Astrocyte (in vitro differentiated cells and primary cell): ENCODE data around the gene CD52. TPM values are rescaled to one million over a fixed set of nuclear protein-coding genes. Genes with fewer than 3 reads are reported as not detected.

Experiments used
- DNase-seq: peaks from one replicate; pipeline ENCODE4 v3.0.0-alpha.2; 2010; ENCODE audit warnings: low read depth
- FAIRE-seq: peaks from 2 replicates; lab custom pipeline; 2011; peaks lifted over from hg19 to GRCh38; lab: Jason Lieb, UNC
- H2AFZ ChIP-seq: 2 replicates; pipeline ENCODE4 v1.6.0; 2012; ENCODE audit warnings: low read depth, low read length, inconsistent platforms
- H3K27ac ChIP-seq: 2 replicates; pipeline ENCODE4 v1.5.1; 2011; ENCODE audit warnings: low read depth, low read length, inconsistent platforms
- H3K27me3 ChIP-seq: 2 replicates; pipeline ENCODE4 v1.6.0; 2011; ENCODE audit warnings: low read length, inconsistent platforms; ENCODE audit not compliant: insufficient read depth
- H3K36me3 ChIP-seq: 2 replicates; pipeline ENCODE4 v1.5.1; 2011; ENCODE audit warnings: low read length, inconsistent platforms; ENCODE audit not compliant: insufficient read depth
- H3K4me1 ChIP-seq: 2 replicates; pipeline ENCODE4 v1.5.1; 2011; ENCODE audit warnings: low read length, inconsistent platforms; ENCODE audit not compliant: insufficient read depth
- H3K4me2 ChIP-seq: 2 replicates; pipeline ENCODE4 v1.6.0; 2012; ENCODE audit warnings: low read length, inconsistent platforms
- H3K4me3 ChIP-seq: 2 replicates; pipeline ENCODE4 v1.5.1; 2011; ENCODE audit warnings: low read depth, mild to moderate bottlenecking, low read length, inconsistent platforms; ENCODE audit not compliant: insufficient read depth
- H3K79me2 ChIP-seq: 2 replicates; pipeline ENCODE4 v1.6.0; 2012; ENCODE audit warnings: mild to moderate bottlenecking, low read length, inconsistent platforms; ENCODE audit not compliant: insufficient read depth
- H3K9ac ChIP-seq: 2 replicates; pipeline ENCODE4 v1.6.0; 2012; ENCODE audit warnings: mild to moderate bottlenecking, low read length, inconsistent platforms
- H3K9me3 ChIP-seq: 2 replicates; pipeline ENCODE4 v1.5.1; 2012; ENCODE audit warnings: low read depth, mild to moderate bottlenecking, low read length, inconsistent platforms; ENCODE audit not compliant: insufficient read depth
- H4K20me1 ChIP-seq: 2 replicates; pipeline ENCODE4 v1.6.0; 2012; ENCODE audit warnings: low read length, inconsistent platforms; ENCODE audit not compliant: insufficient read depth
- H3K27ac Mint-ChIP-seq: one replicate; pipeline ENCODE4 v1.8.0; 2021; ENCODE audit warnings: mild to moderate bottlenecking, mixed read lengths; ENCODE audit not compliant: unreplicated experiment
- H3K27me3 Mint-ChIP-seq: one replicate; pipeline ENCODE4 v1.8.0; 2021; ENCODE audit warnings: low read depth, mixed read lengths; ENCODE audit not compliant: unreplicated experiment
- H3K36me3 Mint-ChIP-seq: one replicate; pipeline ENCODE4 v1.8.0; 2021; ENCODE audit warnings: low read depth, mixed read lengths; ENCODE audit not compliant: unreplicated experiment
- H3K4me1 Mint-ChIP-seq: one replicate; pipeline ENCODE4 v1.8.0; 2021; ENCODE audit warnings: low read depth, mixed read lengths; ENCODE audit not compliant: unreplicated experiment
- H3K4me3 Mint-ChIP-seq: one replicate; pipeline ENCODE4 v1.8.0; 2021; ENCODE audit warnings: mild to moderate bottlenecking, moderate library complexity, mixed read lengths; ENCODE audit not compliant: unreplicated experiment
- H3K9me3 Mint-ChIP-seq: one replicate; pipeline ENCODE4 v1.8.0; 2021; ENCODE audit warnings: mild to moderate bottlenecking, mixed read lengths; ENCODE audit not compliant: unreplicated experiment
- EZH2 ChIP-seq: IDR thresholded peaks from 2 replicates; pipeline ENCODE4 v1.6.1; 2012; ENCODE audit warnings: mild to moderate bottlenecking, low read length, inconsistent platforms; ENCODE audit not compliant: insufficient read depth
- total RNA-seq: library from RNA; stranded (reverse); gene quantifications from 2 replicates; pipeline ENCODE4 v1.2.1, GENCODE V29; 2021
- TF ChIP-seq, protein P1 (sequence below): IDR thresholded peaks from 2 replicates; pipeline ENCODE4 v1.5.1; 2011; ENCODE audit warnings: low read depth, mild to moderate bottlenecking, inconsistent platforms, low read length, moderate library complexity; ENCODE audit not compliant: insufficient read depth

CD52 gene
- total RNA-seq, 1 donor from 2014 or later = not detected

GRCh38 chr1:26352338-26352679 lies 34.6 kb downstream of the CD52 start:
- FAIRE-seq (no peak), DNase-seq (no peak)
- Histone ChIP-seq H2AFZ (no peak overlapping the region), H3K9me3 (no peaks in the 10 kb centered on the region), H3K4me1 (peaks cover 30% of the 10 kb centered on the region), H3K27ac (peak overlapping the region; percentile 81), H3K36me3 (no peaks in the 10 kb centered on the region), H3K4me3 (no peak overlapping the region), H3K4me2 (peak overlapping the region; percentile 65), H3K27me3 (no peaks in the 10 kb centered on the region), H3K9ac (peak overlapping the region; percentile 77), H3K79me2 (no peaks in the 10 kb centered on the region), H4K20me1 (no peaks in the 10 kb centered on the region)
- no peak overlapping the region for H3K4me3 Mint-ChIP-seq
- H3K4me1 Mint-ChIP-seq = peaks cover 22% of the 10 kb centered on the region
- H3K36me3 Mint-ChIP-seq = no peaks in the 10 kb centered on the region
- no peaks in the 10 kb centered on the region for H3K9me3 Mint-ChIP-seq
- H3K27ac Mint-ChIP-seq = no peak overlapping the region
- H3K27me3 Mint-ChIP-seq = peaks cover 7% of the 10 kb centered on the region
- TF ChIP-seq, protein P1, sequence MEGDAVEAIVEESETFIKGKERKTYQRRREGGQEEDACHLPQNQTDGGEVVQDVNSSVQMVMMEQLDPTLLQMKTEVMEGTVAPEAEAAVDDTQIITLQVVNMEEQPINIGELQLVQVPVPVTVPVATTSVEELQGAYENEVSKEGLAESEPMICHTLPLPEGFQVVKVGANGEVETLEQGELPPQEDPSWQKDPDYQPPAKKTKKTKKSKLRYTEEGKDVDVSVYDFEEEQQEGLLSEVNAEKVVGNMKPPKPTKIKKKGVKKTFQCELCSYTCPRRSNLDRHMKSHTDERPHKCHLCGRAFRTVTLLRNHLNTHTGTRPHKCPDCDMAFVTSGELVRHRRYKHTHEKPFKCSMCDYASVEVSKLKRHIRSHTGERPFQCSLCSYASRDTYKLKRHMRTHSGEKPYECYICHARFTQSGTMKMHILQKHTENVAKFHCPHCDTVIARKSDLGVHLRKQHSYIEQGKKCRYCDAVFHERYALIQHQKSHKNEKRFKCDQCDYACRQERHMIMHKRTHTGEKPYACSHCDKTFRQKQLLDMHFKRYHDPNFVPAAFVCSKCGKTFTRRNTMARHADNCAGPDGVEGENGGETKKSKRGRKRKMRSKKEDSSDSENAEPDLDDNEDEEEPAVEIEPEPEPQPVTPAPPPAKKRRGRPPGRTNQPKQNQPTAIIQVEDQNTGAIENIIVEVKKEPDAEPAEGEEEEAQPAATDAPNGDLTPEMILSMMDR = no peak
- no peak for TF ChIP-seq EZH2

DNA sequence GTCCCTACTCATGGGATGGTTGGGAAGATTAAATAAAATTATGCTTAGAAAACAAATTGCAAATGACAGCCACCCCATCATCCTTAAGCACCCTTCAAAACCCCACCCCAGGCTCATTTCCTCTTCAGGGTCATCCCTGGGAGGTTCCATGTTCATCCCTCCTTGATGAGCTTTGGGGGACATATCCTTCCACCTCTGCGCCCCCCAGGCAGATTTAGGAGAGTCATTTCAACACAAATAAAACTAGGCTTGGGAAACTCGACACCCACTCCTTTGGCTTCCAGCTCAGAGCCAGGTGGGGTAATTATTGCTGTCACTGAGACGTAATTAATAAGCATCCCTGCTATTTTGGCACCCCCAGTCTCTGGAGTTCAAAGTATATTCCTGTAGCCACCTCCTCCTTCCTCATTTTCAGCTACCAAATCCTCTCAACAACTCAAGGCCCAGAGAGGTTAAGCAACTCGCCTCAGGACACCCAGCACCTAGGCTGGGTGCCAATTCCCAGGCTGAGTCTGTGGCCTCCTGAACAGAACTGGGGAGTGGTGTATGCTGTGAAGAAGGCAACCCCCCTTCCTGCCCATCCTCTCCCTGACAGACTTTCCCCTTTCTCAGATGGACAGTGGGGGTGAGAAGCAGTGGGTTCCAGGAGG lies 35.6 kb downstream of the CD52 start:
- no peak overlapping the region for H2AFZ ChIP-seq
- Mint-ChIP-seq H3K27ac (no peak overlapping the region), H3K4me1 (peaks cover 22% of the 10 kb centered on the region), H3K36me3 (no peaks in the 10 kb centered on the region), H3K4me3 (no peak overlapping the region), H3K9me3 (no peaks in the 10 kb centered on the region), H3K27me3 (peaks cover 14% of the 10 kb centered on the region)
- no peak overlapping the region for H3K27ac ChIP-seq
- no peaks in the 10 kb centered on the region for H3K36me3 ChIP-seq
- FAIRE-seq (no peak), DNase-seq (no peak)
- no peaks in the 10 kb centered on the region for H3K9me3 ChIP-seq
- H3K27me3 ChIP-seq = no peaks in the 10 kb centered on the region
- H3K4me1 ChIP-seq = peaks cover 30% of the 10 kb centered on the region
- TF ChIP-seq EZH2 = no peak
- TF ChIP-seq, protein P1 = no peak
- H3K9ac ChIP-seq = no peak overlapping the region
- H3K79me2 ChIP-seq = no peaks in the 10 kb centered on the region
- no peak overlapping the region for H3K4me2 ChIP-seq
- no peak overlapping the region for H3K4me3 ChIP-seq
- H4K20me1 ChIP-seq = no peaks in the 10 kb centered on the region

GRCh38 chr1:26353976-26354820 lies 36.4 kb downstream of the CD52 start, which contains the start of gene CRYBG2:
Gene CRYBG2, minus strand, starts transcription at chr1:26354130. Its CDS starts 7,473 bp downstream, at chr1:26346657.
- no peaks in the 10 kb centered on the region for H3K36me3 Mint-ChIP-seq
- peaks cover 22% of the 10 kb centered on the region for H3K27me3 Mint-ChIP-seq
- H3K4me3 Mint-ChIP-seq = no peak within 1 kb of the TSS
- no peaks in the 10 kb centered on the region for H3K27me3 ChIP-seq
- H3K9ac ChIP-seq = no peak within 1 kb of the TSS
- no peaks in the 10 kb centered on the region for H4K20me1 ChIP-seq
- DNase-seq (no peak), FAIRE-seq (no peak)
- no peak within 1 kb of the TSS for H3K27ac Mint-ChIP-seq
- no peak within 1 kb of the TSS for H3K4me3 ChIP-seq
- H3K36me3 ChIP-seq = no peaks in the 10 kb centered on the region
- TF ChIP-seq EZH2 = no peak
- TF ChIP-seq, protein P1 = no peak
- H3K79me2 ChIP-seq = no peaks in the 10 kb centered on the region
- no peak within 1 kb of the TSS for H2AFZ ChIP-seq
- H3K9me3 Mint-ChIP-seq = no peaks in the 10 kb centered on the region
- H3K4me2 ChIP-seq = no peak within 1 kb of the TSS
- H3K27ac ChIP-seq = no peak within 1 kb of the TSS
- no peaks in the 10 kb centered on the region for H3K9me3 ChIP-seq
- H3K4me1 Mint-ChIP-seq = peaks cover 21% of the 10 kb centered on the region
- peaks cover 30% of the 10 kb centered on the region for H3K4me1 ChIP-seq
